ENCODE results near the gene ASCL2. TPM values are rescaled to one million over a fixed set of nuclear protein-coding genes. Genes with fewer than 3 reads are reported as not detected.

The ASCL2 gene
- total RNA-seq, 2 experiments from 2014 or later, result not detected

GRCh38 chr11:2306452-2306823, 36.0 kb upstream of the ASCL2 start:
- Mint-ChIP-seq H3K4me1 (ENCODE audit: low read depth) (peaks cover 41% of the 10 kb centered on the region), H3K27me3 (ENCODE audit: low read depth) (no peaks in the 10 kb centered on the region), H3K9me3 (no peaks in the 10 kb centered on the region), H3K36me3 (ENCODE audit: low read depth) (no peaks in the 10 kb centered on the region), H3K4me3 (no peak overlapping the region), H3K27ac (peak overlapping the region; percentile 78)
- no peak for DNase-seq
- intact Hi-C loops (cut with micrococcal nuclease), result no loop called here
- CTCF ChIA-PET, result interaction anchor here (0.6 to 8.0 kb wide), 13 partner anchors 10 to 115 kb away, joined by 3 to 197 read pairs (median 5); partner anchors contain the start of genes CD81 and TSSC4

GRCh38 chr11:2305788-2306451, 35.5 kb upstream of the ASCL2 start:
- Mint-ChIP-seq H3K4me3 (no peak overlapping the region), H3K36me3 (ENCODE audit: low read depth) (no peaks in the 10 kb centered on the region), H3K27ac (peak overlapping the region; percentile 78), H3K27me3 (ENCODE audit: low read depth) (no peaks in the 10 kb centered on the region), H3K4me1 (ENCODE audit: low read depth) (peaks cover 41% of the 10 kb centered on the region), H3K9me3 (no peaks in the 10 kb centered on the region)
- DNase-seq, result peak; percentile 56
- intact Hi-C loops (cut with micrococcal nuclease), result loop anchor here (1.0 to 2.0 kb wide), 5 partner anchors 71 to 225 kb away; partner anchors contain the start of genes CD81 and TSSC4
- CTCF ChIA-PET, result interaction anchor here (0.6 to 8.0 kb wide), 22 partner anchors 9 to 228 kb away, joined by 3 to 197 read pairs (median 4); partner anchors contain the start of genes CD81 and TSSC4

- Mint-ChIP-seq H3K4me3 (no peak overlapping the region), H3K27ac (no peak overlapping the region), H3K4me1 (ENCODE audit: low read depth) (peaks cover 44% of the 10 kb centered on the region), H3K9me3 (no peaks in the 10 kb centered on the region), H3K36me3 (ENCODE audit: low read depth) (no peaks in the 10 kb centered on the region), H3K27me3 (ENCODE audit: low read depth) (no peaks in the 10 kb centered on the region)
- intact Hi-C loops (cut with micrococcal nuclease), result loop anchor here (1.0 to 2.0 kb wide), 5 partner anchors 72 to 226 kb away; partner anchors contain the start of genes CD81 and TSSC4
- DNase-seq, result peak; percentile 91
- CTCF ChIA-PET, result interaction anchor here (0.6 to 8.0 kb wide), 39 partner anchors 8 to 585 kb away, joined by 3 to 197 read pairs (median 4); partner anchors contain the start of genes CD81 and TSSC4
Observed at GRCh38 chr11:2305140-2305778, 34.9 kb upstream of the ASCL2 start.

DNA sequence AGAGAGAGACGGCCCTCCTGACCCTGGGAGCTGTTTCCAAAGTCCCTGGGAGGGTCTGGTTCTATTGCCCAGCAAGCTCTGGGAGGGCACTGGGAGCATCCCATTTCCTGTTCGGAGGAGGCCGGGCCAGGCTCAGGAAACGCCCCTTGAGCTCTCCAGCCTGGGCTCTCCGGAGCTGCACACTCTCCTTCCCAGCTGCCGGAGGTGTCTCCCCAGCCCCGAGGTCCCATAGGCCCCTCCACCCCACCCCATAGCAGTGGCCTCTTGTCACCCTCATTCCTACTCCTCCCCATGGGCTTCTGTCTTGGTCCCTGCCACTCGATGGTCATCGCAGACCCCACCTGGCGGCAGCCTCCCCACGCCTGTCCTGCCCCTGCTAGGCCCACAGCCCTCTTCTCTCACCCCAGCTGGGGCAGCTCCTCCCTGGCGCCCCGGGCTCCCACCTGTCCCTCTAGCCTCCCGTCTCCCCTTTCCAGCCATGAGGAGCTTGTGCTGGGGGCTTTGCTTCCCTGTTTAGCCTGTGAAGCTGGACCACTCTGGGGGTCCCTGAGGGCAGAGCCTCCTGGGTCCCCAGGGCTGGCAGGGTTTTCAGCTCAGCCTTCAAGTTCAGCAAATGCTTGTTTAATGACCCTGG, 34.2 kb upstream of the ASCL2 start:
- CTCF ChIA-PET, result interaction anchor here (0.6 to 8.0 kb wide), 34 partner anchors 8 to 586 kb away, joined by 3 to 197 read pairs (median 4); partner anchors contain the start of gene TSSC4
- H3K36me3 Mint-ChIP-seq (ENCODE audit: low read depth), result no peaks in the 10 kb centered on the region
- no peak for DNase-seq
- H3K27ac Mint-ChIP-seq, result no peak overlapping the region
- H3K4me1 Mint-ChIP-seq (ENCODE audit: low read depth), result peaks cover 47% of the 10 kb centered on the region
- no peaks in the 10 kb centered on the region for H3K9me3 Mint-ChIP-seq
- no peaks in the 10 kb centered on the region for H3K27me3 Mint-ChIP-seq (ENCODE audit: low read depth)
- H3K4me3 Mint-ChIP-seq, result no peak overlapping the region
- intact Hi-C loops (cut with micrococcal nuclease), result loop anchor here (1.0 to 5.0 kb wide), 7 partner anchors 73 to 598 kb away; partner anchors contain the start of genes CD81, CDKN1C and TSSC4

DNA sequence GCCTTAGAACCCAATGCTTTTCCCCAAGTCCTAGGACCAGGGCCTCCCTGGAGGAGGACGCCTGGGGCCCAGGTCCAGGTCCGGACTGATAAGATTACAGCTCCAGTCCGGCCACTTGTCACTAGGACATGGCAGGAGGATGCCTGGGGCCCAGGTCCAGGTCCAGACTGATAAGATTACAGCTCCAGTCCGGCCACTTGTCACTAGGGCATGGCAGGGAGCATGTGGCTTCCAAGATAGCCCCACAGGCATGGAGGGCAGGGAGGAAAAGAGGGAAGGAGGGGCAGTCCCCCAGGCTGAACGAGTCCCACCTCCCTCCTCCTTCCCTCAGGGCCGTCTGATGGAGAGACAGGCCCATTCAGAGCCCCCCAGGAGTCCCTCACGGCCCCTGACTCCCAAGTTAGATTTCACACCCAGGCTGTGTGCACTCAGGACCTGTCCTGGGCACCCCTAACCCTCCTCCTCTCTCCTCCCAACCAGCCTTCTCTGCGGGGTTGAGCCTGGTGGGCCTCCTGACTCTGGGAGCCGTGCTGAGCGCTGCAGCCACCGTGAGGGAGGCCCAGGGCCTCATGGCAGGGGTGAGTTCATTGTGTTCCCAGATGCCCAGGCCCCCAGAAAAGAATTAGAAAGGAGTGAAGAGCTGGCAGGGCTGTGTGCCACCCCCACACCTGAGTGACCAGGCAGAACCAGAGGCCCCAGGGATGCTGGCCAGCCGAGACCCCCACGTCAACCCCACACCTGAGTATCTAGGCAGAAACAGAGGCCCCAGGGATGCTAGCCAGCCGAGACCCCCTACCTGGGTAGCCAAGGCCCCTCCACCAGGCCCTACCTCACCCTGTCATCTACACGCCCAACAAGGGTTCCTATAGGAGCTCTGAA, 33.5 kb upstream of the ASCL2 start:
- Mint-ChIP-seq H3K27ac (peak overlapping the region; percentile 36), H3K4me3 (peak overlapping the region; percentile 92), H3K9me3 (no peaks in the 10 kb centered on the region), H3K4me1 (ENCODE audit: low read depth) (peaks cover 51% of the 10 kb centered on the region), H3K36me3 (ENCODE audit: low read depth) (no peaks in the 10 kb centered on the region), H3K27me3 (ENCODE audit: low read depth) (no peaks in the 10 kb centered on the region)
- no peak for DNase-seq
- CTCF ChIA-PET, result interaction anchor here (0.9 to 8.0 kb wide), 15 partner anchors 9 to 587 kb away, joined by 3 to 197 read pairs (median 6); partner anchors contain the start of gene TSSC4
- intact Hi-C loops (cut with micrococcal nuclease), result loop anchor here (2.0 to 5.0 kb wide), 5 partner anchors 35 to 598 kb away; partner anchors contain the start of gene CDKN1C

- Mint-ChIP-seq H3K36me3 (ENCODE audit: low read depth) (no peaks in the 10 kb centered on the region), H3K27ac (peak overlapping the region; percentile 89), H3K9me3 (no peaks in the 10 kb centered on the region), H3K4me3 (peak overlapping the region; percentile 92), H3K27me3 (ENCODE audit: low read depth) (no peaks in the 10 kb centered on the region), H3K4me1 (ENCODE audit: low read depth) (peaks cover 51% of the 10 kb centered on the region)
- no peak for DNase-seq
- CTCF ChIA-PET, result interaction anchor here (0.9 to 8.0 kb wide), 7 partner anchors 28 to 587 kb away, joined by 3 to 197 read pairs (median 9); no protein-coding TSS in a partner anchor
- intact Hi-C loops (cut with micrococcal nuclease), result loop anchor here (2.0 to 5.0 kb wide), 3 partner anchors 34 to 599 kb away; partner anchors contain the start of gene CDKN1C
Observed at GRCh38 chr11:2302896-2303626, 32.7 kb upstream of the ASCL2 start.

- peak; percentile 38 for DNase-seq
- H3K27me3 Mint-ChIP-seq (ENCODE audit: low read depth), result no peaks in the 10 kb centered on the region
- H3K4me1 Mint-ChIP-seq (ENCODE audit: low read depth), result peaks cover 49% of the 10 kb centered on the region
- CTCF ChIA-PET, result interaction anchor here (0.6 to 8.0 kb wide), 8 partner anchors 15 to 589 kb away, joined by 3 to 197 read pairs (median 4); no protein-coding TSS in a partner anchor
- no peaks in the 10 kb centered on the region for H3K36me3 Mint-ChIP-seq (ENCODE audit: low read depth)
- no peaks in the 10 kb centered on the region for H3K9me3 Mint-ChIP-seq
- H3K27ac Mint-ChIP-seq, result peak overlapping the region; percentile 89
- intact Hi-C loops (cut with micrococcal nuclease), result loop anchor here (2.0 to 5.0 kb wide), 3 partner anchors 34 to 600 kb away; partner anchors contain the start of gene CDKN1C
- H3K4me3 Mint-ChIP-seq, result peak overlapping the region; percentile 92
Observed at GRCh38 chr11:2302306-2302895, 32.0 kb upstream of the ASCL2 start.

GRCh38 chr11:2301631-2302305, 31.4 kb upstream of the ASCL2 start, which contains the start of the genes C11orf21 and TSPAN32:
TSS of gene C11orf21 (minus strand) at chr11:2301918. CDS start at chr11:2301808, 110 bp downstream.
TSS of gene TSPAN32 (plus strand) at chr11:2302013. CDS start at chr11:2302150, 137 bp downstream.
- peaks cover 51% of the 10 kb centered on the region for H3K4me1 Mint-ChIP-seq (ENCODE audit: low read depth)

GRCh38 chr11:2300936-2301630, 30.7 kb upstream of the ASCL2 start:
- Mint-ChIP-seq H3K27ac (peak overlapping the region; percentile 89), H3K9me3 (no peaks in the 10 kb centered on the region), H3K36me3 (ENCODE audit: low read depth) (no peaks in the 10 kb centered on the region), H3K4me3 (peak overlapping the region; percentile 92), H3K27me3 (ENCODE audit: low read depth) (no peaks in the 10 kb centered on the region), H3K4me1 (ENCODE audit: low read depth) (peaks cover 46% of the 10 kb centered on the region)
- CTCF ChIA-PET, result interaction anchor here (0.8 to 8.0 kb wide), 5 partner anchors 98 to 232 kb away, joined by 4 to 197 read pairs (median 6); partner anchors contain the start of gene TSSC4
- DNase-seq, result peak; percentile 41
- intact Hi-C loops (cut with micrococcal nuclease), result loop anchor here (1.0 to 5.0 kb wide), 3 partner anchors 99 to 601 kb away; partner anchors contain the start of genes CDKN1C and TSSC4

More at GRCh38 chr11:2301631-2302305, 31.4 kb upstream of the ASCL2 start, which contains the start of the genes C11orf21 and TSPAN32:
- Mint-ChIP-seq H3K36me3 (ENCODE audit: low read depth) (no peaks in the 10 kb centered on the region), H3K27ac (peak within 1 kb of the TSS; percentile 89), H3K4me3 (peak within 1 kb of the TSS; percentile 92), H3K9me3 (no peaks in the 10 kb centered on the region), H3K27me3 (ENCODE audit: low read depth) (no peaks in the 10 kb centered on the region)
- intact Hi-C loops (cut with micrococcal nuclease), result loop anchor here (1.0 to 5.0 kb wide), 4 partner anchors 33 to 601 kb away; partner anchors contain the start of genes CDKN1C and TSSC4
- peak; percentile 82 for DNase-seq
- CTCF ChIA-PET, result interaction anchor here (0.6 to 8.0 kb wide), 10 partner anchors 14 to 590 kb away, joined by 3 to 197 read pairs (median 5); partner anchors contain the start of gene TSSC4

All from activated naive CD4-positive, alpha-beta T cell treated with anti-CD3 and anti-CD28 coated beads for 36 hours (primary cell).